HG02642 (cell line): ENCODE results near the gene CYP20A1.
A peak's percentile ranks its signal among the peaks of the same experiment; 100 is the strongest.
"Not testable (repeated sequence)": the region's sequence is repeated elsewhere in the genome, so short reads cannot be mapped to it uniquely, and the experiment has no call there.

Experiments used
- ATAC-seq: cut with Tn5 transposase; IDR thresholded peaks from one replicate; pipeline ENCODE4 v1.9.1; 2021; ENCODE audit warnings: mild to moderate bottlenecking; ENCODE audit not compliant: unreplicated experiment, poor library complexity

CYP20A1 gene

DNA sequence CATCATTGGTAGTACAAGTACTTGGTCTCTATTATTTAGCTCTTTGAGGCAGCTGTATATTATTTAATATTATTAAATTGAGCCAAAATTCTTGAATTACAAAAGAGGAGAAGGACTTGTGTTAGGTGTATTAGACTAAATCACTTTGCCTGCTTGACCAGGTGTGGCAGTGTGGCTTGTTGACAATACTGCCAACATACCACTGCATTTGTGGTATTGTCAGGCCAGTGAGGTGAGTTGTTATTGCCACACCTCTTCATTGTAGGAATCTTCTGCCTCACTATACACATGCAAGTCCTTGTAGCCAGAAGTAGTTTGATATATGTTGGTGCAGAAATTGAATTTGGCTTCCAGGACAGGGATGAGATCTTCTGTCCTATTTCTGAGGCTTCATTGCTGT, 40.5 kb downstream of the CYP20A1 start:
- ATAC-seq = no peak

DNA sequence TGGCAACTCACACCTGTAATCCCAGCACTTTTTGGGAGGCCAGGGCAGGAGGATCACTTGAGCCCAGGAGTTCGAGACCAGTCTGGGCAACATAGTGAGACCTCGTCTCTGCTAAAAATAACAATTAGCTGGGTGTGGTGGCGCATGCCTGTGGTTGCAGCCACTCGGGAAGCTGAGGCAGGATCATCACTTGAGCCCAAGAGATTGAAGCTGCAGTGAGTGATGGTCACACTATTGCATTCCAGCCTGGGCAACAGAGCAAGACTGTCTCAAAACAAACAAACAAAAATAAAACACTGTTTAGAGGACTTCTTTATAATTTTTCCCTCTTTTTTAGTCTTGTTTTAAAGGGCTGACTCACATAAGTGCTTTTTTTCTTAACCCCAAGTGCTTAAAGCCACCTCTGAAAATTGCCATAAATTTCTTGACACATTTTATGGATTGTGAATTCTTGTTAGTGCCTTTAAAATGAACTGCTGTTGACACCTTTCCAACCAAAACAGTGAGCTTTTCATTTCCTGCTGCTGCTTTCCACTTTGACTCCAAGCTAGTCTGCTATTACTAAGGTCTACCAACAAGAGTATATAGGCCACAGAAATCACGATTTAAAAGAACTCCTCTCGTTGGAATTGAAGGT, 41.7 kb downstream of the CYP20A1 start:
- no peak for ATAC-seq

DNA sequence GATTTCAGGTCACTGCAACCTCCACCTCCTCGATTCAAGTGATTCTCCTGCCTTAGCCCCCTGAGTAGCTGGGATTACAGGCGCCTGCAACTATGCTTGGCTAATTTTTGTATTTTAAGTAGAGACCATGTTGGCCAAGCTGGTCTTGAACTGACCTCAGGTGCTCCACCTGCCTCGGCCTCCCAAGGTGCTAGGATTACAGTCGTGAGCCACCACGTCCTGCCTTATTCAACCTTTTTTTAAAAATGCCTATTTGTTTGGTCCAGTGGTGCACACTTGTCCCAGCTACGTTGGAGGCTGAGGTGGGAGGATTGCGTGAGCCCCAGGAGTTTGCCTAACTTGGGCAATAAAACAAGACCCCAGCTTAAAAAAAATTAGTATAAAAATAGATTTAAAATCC, 43.3 kb downstream of the CYP20A1 start:
- no peak for ATAC-seq

DNA sequence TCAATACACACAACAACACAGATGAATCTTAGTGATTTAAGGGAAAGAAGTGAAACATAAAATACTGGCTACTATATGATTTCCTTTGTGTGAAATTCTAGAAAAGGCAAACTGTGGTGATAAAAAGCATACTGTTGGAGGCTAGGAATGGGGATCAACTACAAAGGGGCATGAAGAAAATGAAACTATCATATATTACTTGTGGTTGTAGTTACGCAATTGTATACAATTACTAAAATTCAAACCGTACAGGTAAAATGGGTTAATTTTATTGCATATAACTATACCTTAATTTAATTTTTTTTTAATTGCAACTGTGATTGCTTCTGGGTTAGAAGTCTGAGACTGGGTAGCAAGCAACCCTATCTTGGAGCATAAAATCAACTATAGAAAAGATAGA, 47.7 kb downstream of the CYP20A1 start:
- ATAC-seq = no peak

DNA sequence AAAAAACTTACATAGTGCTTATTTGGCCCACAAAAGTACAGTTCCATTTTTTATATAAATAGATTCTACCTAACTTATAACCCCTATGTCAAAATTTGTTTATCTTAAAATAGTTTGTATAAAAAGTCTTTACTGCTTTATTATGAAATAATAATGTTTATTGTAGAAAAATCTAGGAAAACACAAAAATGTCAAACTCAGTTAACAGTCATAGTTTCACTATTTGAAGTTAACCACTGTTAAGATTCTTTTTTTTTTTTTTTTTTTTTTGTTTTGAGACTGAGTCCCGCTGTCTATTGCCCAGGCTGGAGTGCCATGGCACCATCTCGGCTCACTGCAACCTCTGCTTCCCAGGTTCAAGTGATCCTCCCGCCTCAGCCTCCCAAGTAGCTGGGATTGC, 62.8 kb downstream of the CYP20A1 start:
- ATAC-seq = no peak

DNA sequence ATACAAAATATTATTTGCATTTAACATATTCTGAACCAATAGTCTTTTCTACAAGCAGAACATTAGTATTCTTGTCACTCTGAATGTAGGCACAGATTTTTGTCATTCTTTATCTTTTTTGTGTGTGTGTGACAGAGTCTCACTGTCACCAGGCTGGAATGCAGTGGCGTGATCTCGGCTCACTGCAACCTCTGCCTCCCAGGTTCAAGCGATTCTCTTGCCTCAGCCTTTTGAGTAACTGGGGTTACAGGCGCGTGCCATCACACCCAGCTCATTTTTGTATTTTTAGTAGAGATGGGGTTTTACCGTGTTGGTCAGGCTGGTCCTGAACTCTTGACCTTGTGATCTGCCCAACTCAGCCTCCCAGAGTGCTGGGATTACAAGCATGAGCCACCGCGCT, 63.8 kb downstream of the CYP20A1 start:
- not testable (repeated sequence) for ATAC-seq

DNA sequence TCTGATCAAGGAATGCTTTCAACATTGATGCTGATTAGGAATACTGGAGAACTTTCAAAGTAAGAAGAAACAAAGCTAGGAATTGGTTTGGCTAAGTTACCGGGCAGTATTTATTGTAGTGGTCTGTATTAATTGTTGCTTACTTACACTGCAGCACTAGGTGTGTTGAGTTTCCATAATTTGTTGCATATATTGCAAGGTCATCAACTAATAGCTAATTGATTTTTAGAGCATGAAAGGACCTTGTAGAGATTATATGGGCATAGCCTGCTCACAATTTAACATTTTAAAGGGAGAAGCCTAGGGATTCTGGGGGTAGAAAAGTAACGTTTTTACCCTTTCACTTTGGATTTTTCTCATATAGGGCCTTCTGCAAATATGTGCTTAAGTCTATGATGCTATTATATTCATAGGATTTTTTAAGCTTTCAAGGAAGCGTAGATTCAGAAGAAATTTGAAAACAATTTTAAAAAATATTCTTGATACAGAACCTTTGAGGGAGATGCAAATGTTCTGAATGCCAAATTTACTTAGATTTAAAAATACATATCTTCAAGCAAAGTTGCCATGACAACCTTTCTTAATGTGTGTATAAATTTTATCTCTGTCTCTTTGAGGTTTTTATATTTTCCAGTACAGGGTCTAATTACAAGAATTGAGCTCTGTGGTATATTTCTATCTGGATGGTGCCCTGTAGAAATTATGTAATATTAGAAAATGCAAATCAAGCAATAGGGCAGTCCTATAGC, 72.0 kb downstream of the CYP20A1 start:
- no peak for ATAC-seq

DNA sequence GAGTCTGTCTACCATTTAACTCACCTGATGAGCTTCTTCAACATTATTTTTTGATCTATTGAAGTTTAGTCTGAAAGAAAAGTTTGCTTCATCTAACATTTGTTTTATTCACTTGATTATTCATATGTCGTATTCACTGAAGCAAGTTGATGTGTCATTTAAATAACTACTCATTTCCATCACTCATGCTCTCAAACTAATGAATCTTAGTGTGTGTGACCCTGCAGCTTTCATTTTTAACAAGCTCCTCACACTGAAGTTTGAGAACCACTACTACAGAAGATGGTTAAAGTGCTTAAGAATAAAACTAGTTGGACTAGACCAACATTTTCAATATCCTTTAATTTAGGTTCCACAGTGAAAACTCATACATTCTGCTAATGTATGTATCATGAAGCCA, 87.5 kb downstream of the CYP20A1 start:
- ATAC-seq = no peak

DNA sequence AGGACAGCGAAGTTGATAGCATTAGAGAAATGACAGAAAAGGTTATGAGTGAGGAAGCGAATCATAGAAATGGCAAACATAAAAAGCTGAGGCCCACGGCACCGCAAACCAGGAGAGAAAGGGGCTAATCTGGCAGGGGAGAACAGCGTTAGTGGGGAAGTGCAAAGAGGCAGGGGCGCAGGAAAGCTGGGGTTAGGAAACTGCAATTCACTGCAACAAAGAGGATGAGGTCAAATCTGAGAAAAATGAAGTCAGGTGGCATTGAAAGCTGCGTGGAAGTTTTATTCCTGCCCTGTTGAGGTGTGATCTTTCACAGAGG, 88.7 kb downstream of the CYP20A1 start:
- ATAC-seq = no peak

DNA sequence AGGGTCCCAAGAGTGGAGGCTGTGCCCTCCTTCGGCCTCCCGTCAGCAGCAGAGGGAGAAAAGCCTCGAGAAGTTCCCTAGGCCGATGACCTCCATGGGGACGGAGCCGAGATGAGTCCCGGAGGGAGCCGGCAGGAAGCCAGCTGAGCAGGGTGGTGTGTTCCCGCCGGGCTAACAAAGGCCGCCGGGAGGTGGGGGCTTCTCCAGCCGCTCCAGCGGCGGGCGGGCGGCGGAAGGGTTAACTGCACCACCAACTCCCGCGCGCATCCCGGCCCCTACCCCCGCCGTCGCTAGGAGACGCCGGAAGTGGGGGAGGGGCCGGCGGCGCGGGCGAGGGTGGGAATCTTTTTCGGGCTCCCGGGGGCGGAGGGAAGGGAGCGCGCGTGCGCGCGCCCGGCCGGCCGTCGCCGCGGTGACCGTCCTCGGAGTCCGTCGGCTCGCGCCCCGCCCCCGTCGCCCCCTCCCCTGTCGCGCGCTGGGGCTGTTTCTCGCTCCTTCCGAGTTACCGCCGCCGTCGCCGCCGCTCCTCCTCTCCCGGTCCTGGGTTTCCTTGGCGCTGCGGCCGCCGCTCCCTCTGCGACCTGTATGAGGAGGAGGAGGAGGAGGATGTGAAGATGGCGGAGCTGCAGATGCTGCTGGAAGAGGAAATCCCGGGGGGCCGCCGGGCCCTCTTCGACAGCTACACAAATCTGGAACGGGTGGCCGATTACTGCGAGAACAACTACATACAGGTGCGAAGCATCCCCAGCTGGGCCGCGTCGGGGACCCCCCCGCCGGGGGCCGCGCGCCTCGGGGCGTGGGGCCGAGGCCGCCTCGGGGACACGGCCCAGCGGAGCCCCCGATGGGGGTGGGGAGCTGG, 89.3 kb downstream of the CYP20A1 start, which contains the start of gene ABI2:
ABI2 (plus strand) TSS at position 494 of the 859 bp plus-strand sequence; CDS start at position 615, 121 bp downstream.
- peak; percentile 70 for ATAC-seq

DNA sequence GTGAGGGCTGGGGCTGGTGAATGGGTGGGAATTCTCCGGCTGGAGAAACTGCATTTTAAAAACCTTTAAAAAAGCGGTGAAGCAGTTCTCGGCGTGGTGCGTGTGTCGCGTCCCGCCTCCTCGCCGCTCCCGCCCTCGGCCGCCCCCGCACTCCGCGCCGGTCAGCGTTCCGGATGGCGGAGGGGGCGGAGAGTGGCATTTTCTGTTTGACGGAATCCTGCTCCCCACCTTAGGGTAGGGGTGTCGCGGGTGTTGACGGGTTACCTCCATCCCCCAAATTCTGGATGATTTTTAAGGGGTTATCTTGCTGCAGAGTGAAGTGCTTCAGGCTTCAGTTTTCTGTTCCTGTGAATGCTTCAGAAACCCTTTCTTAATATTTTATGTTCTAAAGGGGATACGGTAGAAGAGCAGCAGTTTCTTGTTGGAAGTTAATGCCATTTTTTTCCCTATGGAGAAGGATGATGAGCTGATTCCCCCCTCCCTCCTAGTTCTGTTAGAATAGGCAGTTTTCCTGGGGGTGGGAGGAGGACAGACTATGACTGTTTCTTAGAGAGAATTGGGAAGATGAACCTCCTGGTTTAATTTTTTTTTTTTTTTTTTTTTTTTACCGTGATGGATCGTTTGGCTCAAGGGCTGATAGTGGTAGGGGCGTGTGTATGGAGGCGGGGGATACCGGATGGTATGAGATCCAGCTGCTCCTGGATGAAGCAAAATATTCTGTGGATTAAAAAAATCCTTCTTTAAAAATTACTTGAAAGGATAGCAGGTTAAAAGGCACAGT, 90.1 kb downstream of the CYP20A1 start:
- peak; percentile 71 for ATAC-seq

DNA sequence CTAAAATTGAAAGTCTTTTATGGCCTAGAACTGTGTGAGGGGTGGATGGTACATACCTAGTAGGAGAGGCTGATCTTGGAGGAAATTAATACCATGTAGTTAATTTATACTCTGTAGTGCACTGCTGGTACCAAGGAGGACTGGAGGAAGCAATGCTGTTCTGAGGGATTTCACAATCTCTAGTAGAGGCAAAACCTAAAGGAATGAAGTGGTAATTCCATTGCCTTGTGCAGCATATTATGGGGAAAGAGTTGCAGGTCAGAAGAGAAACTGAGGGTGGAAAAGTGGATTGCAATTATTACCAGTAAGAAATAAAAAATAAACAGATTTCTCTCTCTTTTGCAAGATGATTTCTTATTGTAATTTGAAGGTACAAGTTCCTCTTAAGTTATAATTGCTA, 91.6 kb downstream of the CYP20A1 start:
- ATAC-seq = no peak

DNA sequence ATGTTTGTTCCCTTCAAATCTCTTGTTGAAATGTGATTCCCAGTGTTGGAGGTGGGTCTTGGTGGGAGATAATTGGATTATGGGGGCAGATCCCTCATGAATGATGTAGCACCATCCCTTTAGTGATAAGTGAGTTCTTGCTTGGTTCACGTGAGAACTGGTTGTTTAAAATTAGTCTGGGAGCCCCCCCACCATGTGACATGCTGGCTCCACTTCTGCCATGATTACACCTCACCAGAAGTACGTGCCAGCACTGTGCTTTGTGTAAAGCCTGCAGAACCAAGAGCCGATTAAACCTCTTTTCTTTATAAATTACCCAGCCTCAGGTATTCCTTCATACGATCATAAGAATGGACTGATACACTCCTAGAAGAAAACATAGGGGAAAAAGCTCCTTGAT, 99.5 kb downstream of the CYP20A1 start:
- no peak for ATAC-seq

DNA sequence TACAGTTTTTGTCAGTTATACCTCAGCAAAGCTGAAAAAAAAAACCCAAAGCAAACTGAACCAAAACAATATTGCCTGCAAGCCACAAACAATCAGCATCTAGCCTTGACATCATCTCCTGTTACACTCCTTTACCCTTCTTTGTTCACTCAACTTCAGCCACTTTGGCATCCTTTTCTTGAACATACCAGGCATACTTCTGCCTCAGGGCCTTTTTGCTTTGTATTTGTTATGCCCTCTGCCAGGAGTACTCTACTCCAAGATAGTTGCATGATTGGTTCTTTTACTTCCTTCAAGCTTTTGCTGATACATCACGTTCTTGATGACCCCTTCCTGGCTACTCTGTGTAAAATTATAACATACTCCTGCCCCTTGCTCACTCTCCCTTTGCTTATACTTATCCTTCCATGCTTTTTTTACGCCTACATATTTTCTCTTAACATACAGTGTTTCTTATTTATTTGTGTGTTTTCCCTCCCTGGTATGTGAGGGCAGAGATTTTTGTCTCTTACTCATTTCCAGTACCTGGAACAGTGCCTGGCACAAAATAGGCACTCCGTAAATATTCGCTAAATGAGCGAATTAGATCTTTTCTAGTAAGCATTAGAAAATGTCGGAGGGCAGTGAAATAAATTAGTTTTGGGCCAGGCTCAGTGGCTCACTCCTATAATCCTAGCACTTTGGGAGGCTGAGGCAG, 102.1 kb downstream of the CYP20A1 start:
- ATAC-seq = no peak

DNA sequence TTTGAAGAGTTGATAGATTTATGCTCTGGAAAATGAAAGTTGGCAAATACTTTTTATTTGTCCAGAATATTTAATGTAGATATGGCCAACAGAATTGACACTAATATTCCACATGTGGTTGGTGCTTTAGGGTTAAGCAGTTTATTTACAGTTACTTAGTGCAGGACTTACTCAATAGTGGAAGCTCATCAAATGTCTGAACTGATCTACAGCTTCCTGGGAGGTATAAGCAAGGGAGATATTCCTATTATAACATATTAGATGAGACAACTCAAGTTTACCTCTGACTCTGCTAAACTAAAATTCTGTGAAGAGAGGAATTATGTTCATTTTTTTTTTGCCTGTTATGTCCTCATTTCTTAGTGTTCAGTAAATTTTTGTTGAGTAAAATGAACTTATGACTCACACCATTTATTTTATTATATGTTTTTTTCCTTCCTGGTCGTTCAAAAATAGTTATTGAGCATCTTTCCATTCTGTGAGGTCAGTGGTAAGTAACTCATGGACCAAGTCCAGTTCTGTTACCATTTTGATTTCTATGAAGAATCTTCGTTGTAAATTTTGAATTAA, 103.0 kb downstream of the CYP20A1 start:
- ATAC-seq = no peak

DNA sequence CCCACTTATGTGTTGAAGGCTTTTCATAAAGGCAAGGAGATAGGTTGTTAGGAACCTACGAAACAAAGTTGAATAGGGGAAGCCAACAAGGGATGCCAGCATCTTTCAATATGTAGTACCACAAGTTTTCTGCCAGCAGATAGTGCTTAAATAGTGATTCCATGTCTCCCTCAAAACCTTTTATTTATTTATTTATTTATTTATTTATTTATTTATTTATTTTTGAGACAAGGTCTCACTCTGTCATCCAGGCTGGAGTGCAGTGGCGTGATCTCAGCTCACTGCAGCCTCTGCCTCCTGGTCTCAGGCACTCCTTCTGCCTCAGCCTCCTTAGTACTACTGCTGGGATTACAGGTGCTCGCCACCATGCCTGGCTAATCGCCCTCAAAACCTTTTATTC, 103.6 kb downstream of the CYP20A1 start:
- not testable (repeated sequence) for ATAC-seq

DNA sequence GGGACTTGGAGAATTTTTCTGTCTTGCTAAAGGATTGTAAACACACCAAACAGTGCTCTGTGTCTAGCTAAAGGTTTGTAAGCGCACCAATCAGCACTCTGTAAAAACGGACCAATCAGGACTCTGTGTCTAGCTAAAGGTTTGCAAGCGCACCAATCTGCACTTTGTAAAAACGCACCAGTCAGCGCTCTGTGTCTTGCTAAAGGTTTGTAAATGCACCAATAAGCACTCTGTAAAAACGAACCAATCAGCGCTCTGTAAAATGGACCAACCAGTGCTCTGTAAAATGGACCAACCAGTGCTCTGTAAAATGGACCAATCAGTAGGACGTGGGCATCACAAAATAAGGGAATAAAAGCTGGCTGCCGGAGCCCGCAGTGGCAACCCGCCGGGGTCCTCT, 105.8 kb downstream of the CYP20A1 start:
- ATAC-seq = no peak

DNA sequence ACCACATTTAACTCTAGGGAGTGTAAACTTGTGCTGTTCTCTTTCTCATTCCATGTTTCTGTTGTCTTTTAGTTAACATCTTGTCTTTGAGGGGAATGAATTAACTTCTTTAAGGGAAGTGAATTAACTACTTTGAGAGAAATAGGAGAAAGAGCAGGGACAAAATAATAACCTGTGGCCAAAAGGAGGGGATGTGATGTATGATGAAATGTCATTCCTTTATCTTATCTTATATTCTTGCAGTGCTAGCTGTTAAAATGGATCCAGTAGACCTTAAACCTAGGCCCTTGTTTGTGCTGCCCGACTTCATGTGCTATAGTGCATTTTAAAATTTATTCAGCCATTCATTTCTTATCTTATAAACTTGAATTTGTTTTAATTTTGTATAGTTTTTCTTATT, 107.8 kb downstream of the CYP20A1 start:
- no peak for ATAC-seq

DNA sequence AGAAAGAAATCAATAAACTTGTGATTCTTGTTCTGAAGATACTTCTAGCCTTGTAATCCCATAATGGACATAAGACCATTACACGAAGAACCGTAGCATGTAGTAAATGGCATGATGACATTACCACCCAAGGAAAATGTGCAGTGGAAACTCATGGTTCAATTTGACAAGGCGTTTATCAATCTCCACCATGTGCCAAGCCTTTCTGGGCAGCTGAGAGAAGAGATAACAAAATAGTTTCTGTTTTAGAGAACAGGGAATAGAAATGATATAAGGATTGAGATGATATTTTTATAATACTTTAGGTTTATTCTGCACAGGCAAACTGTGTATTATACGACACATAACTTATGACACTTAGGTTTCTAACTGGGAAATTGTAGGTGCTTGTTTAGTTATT, 108.6 kb downstream of the CYP20A1 start:
- ATAC-seq = no peak
